Measurements from ENCODE around the gene OSBPL2. TPM values are rescaled to one million over a fixed set of nuclear protein-coding genes. Genes with fewer than 3 reads are reported as not detected.

OSBPL2 gene
- total RNA-seq, 1 experiment from 2014 or later, result 26.3 TPM

GRCh38 chr20:62275219-62275618 is 36.9 kb downstream of the OSBPL2 start:
- Histone ChIP-seq H3K4me1 (ENCODE audit: insufficient read depth, low read length, poor library complexity, severe bottlenecking) (no peaks in the 10 kb centered on the region), H3K36me3 (ENCODE audit: insufficient read depth, low read length, poor library complexity, severe bottlenecking) (peaks cover 15% of the 10 kb centered on the region), H3K27ac (ENCODE audit: low read depth, low read length, poor library complexity, severe bottlenecking) (no peak overlapping the region), H3K27me3 (replicated peaks; ENCODE audit: insufficient read depth, low read depth, low read length, poor library complexity) (no peaks in the 10 kb centered on the region), H3K4me3 (ENCODE audit: low read depth, low read length, poor library complexity, severe bottlenecking) (no peak overlapping the region), H3K9me3 (ENCODE audit: low read depth, low read length, poor library complexity, severe bottlenecking) (no peaks in the 10 kb centered on the region)
- CTCF ChIA-PET, result no interaction called here
- no peak for TF ChIP-seq CTCF (conservative IDR thresholded peaks at IDR 0.05; ENCODE audit: low read depth, low read length)
- TF ChIP-seq EZH2 (IDR thresholded peaks at IDR 0.05; ENCODE audit: borderline replicate concordance, low read depth, low read length, poor library complexity, severe bottlenecking), result no peak
- POLR2A ChIA-PET (ENCODE audit: low non-redundant PET), result no interaction called here
- no peak for DNase-seq (ENCODE audit: low spot score)
- intact Hi-C loops (cut with micrococcal nuclease; ENCODE audit: unreplicated experiment), result no loop called here
- no TSS peak for BruUV-seq (replicated peaks)

GRCh38 chr20:62276439-62276838 is 38.1 kb downstream of the OSBPL2 start:
- no TSS peak for BruUV-seq (replicated peaks)
- H3K4me3 ChIP-seq (ENCODE audit: low read depth, low read length, poor library complexity, severe bottlenecking), result no peak overlapping the region
- H3K36me3 ChIP-seq (ENCODE audit: insufficient read depth, low read length, poor library complexity, severe bottlenecking), result peaks cover 17% of the 10 kb centered on the region
- intact Hi-C loops (cut with micrococcal nuclease; ENCODE audit: unreplicated experiment), result no loop called here
- H3K27ac ChIP-seq (ENCODE audit: low read depth, low read length, poor library complexity, severe bottlenecking), result no peak overlapping the region
- POLR2A ChIA-PET (ENCODE audit: low non-redundant PET), result no interaction called here
- no peak for TF ChIP-seq CTCF (conservative IDR thresholded peaks at IDR 0.05; ENCODE audit: low read depth, low read length)
- no peaks in the 10 kb centered on the region for H3K4me1 ChIP-seq (ENCODE audit: insufficient read depth, low read length, poor library complexity, severe bottlenecking)
- no peaks in the 10 kb centered on the region for H3K9me3 ChIP-seq (ENCODE audit: low read depth, low read length, poor library complexity, severe bottlenecking)
- H3K27me3 ChIP-seq (replicated peaks; ENCODE audit: insufficient read depth, low read depth, low read length, poor library complexity), result no peaks in the 10 kb centered on the region
- CTCF ChIA-PET, result no interaction called here
- DNase-seq (ENCODE audit: low spot score), result no peak

- POLR2A ChIA-PET (ENCODE audit: low non-redundant PET), result no interaction called here
- intact Hi-C loops (cut with micrococcal nuclease; ENCODE audit: unreplicated experiment), result no loop called here
Measured at GRCh38 chr20:62277253-62277652, 38.9 kb downstream of the OSBPL2 start.

More at GRCh38 chr20:62277253-62277652, 38.9 kb downstream of the OSBPL2 start:
- no peaks in the 10 kb centered on the region for H3K27me3 ChIP-seq (replicated peaks; ENCODE audit: insufficient read depth, low read depth, low read length, poor library complexity)
- H3K36me3 ChIP-seq (ENCODE audit: insufficient read depth, low read length, poor library complexity, severe bottlenecking), result peaks cover 20% of the 10 kb centered on the region
- H3K9me3 ChIP-seq (ENCODE audit: low read depth, low read length, poor library complexity, severe bottlenecking), result no peaks in the 10 kb centered on the region
- CTCF ChIA-PET, result no interaction called here
- no peak overlapping the region for H3K27ac ChIP-seq (ENCODE audit: low read depth, low read length, poor library complexity, severe bottlenecking)
- BruUV-seq (replicated peaks), result no TSS peak
- TF ChIP-seq CTCF (conservative IDR thresholded peaks at IDR 0.05; ENCODE audit: low read depth, low read length), result no peak
- no peak for TF ChIP-seq EZH2 (IDR thresholded peaks at IDR 0.05; ENCODE audit: borderline replicate concordance, low read depth, low read length, poor library complexity, severe bottlenecking)
- H3K4me3 ChIP-seq (ENCODE audit: low read depth, low read length, poor library complexity, severe bottlenecking), result no peak overlapping the region
- no peak for DNase-seq (ENCODE audit: low spot score)
- H3K4me1 ChIP-seq (ENCODE audit: insufficient read depth, low read length, poor library complexity, severe bottlenecking), result no peaks in the 10 kb centered on the region
